ENCODE results near the gene KLHL15. TPM values are rescaled to one million over a fixed set of nuclear protein-coding genes. Genes with fewer than 3 reads are reported as not detected.

Gene KLHL15
- total and polyA plus RNA-seq, 2 of the 13 experiments (the other 11 are each of a cell fraction or from before 2014, with no cell fraction given) = 2.8 to 5.5 TPM

DNA sequence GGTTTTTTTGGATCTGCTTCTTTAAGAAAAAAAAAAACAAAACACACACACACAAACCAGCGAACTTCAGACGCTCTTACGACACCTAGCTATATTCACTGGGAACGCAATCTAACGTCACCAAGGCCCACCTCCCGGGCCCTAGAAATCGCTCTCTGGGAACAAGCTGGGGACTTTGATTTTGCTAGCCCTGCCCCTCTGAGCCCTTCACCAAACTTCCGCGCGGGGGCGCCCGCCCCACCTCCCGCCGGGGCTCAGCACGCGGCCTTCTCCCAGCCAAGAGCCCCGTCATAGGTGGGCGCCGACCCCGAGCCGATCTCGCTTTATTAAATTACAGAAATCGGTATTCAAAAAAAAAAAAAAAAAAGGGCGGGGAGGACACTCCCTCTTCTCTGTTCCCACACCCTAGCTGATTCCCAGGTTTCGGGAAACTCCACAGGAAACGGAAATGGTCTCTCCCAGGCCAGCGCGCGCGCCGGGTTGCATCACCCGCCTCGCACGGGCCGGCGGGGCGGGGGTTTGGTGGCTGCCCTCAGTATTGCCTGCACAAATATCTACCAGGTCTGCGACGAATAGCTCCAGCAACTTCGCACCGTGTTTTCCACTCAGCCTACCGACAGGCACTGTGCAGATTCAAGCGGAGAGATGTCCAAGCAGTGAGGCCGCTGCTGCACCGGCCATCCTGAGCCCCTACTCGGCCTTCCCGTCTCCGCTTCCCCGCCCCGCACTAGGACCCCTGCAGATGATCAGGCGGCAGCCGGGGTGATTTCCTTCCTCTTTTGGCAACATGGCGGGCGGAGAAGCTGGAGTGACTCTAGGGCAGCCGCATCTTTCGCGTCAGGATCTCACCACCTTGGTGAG, 27.4 kb upstream of the KLHL15 start, which contains the start of gene EIF2S3 (continued):
- no peak for TF ChIP-seq TOPORS (CRISPR knock-in tag; IDR thresholded peaks at IDR 0.05)
- no peak for TF ChIP-seq ZBTB38 (CRISPR knock-in tag; IDR thresholded peaks at IDR 0.05)
- TF ChIP-seq, protein P1, sequence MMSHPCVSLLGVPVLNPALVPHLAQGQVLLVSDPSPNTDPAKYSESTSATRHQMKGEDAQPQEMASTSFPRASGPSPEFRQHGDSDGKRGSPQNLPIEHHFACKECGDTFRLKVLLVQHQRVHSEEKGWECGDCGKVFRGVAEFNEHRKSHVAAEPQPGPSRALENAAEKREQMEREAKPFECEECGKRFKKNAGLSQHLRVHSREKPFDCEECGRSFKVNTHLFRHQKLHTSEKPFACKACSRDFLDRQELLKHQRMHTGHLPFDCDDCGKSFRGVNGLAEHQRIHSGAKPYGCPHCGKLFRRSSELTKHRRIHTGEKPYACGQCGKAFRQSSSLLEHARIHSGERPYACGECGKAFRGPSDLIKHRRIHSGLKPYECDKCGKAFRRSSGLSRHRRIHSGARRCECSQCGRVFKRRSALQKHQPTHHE (CRISPR knock-in tag; IDR thresholded peaks at IDR 0.05; ENCODE audit: borderline replicate concordance) = no peak
- no peak for TF ChIP-seq ZNF432 (CRISPR knock-in tag; IDR thresholded peaks at IDR 0.05; ENCODE audit: borderline replicate concordance)
- no peak; the same call in 1 of the 2 replicates for TF ChIP-seq KDM2A (CRISPR knock-in tag; IDR thresholded peaks at IDR 0.05; ENCODE audit: borderline replicate concordance, low read depth)
- TF ChIP-seq TCF7L2 (IDR thresholded peaks at IDR 0.05; ENCODE audit: low read depth, low read length) = no peak
- TF ChIP-seq BATF2 (CRISPR knock-in tag; IDR thresholded peaks at IDR 0.05) = no peak
- TF ChIP-seq FOXA3 (CRISPR knock-in tag; IDR thresholded peaks at IDR 0.05) = peak; percentile 15; the same call in 1 of the 2 replicates
- peak; percentile 92 for TF ChIP-seq DMAP1 (CRISPR knock-in tag; IDR thresholded peaks at IDR 0.05)
- TF ChIP-seq ZFP91 (CRISPR knock-in tag; IDR thresholded peaks at IDR 0.05; ENCODE audit: borderline replicate concordance) = peak; percentile 94
- TF ChIP-seq GABPA (IDR thresholded peaks at IDR 0.05; ENCODE audit: low read depth, low read length) = peak; percentile 70
- peak; percentile 92 for TF ChIP-seq GABPA (CRISPR knock-in tag; IDR thresholded peaks at IDR 0.05; ENCODE audit: low read depth)
- no peak for TF ChIP-seq TEAD3 (CRISPR knock-in tag; optimal IDR thresholded peaks at IDR 0.05; ENCODE audit: borderline replicate concordance)
- TF ChIP-seq ZNF646 (CRISPR knock-in tag; IDR thresholded peaks at IDR 0.05) = no peak
- TF ChIP-seq, protein P2, sequence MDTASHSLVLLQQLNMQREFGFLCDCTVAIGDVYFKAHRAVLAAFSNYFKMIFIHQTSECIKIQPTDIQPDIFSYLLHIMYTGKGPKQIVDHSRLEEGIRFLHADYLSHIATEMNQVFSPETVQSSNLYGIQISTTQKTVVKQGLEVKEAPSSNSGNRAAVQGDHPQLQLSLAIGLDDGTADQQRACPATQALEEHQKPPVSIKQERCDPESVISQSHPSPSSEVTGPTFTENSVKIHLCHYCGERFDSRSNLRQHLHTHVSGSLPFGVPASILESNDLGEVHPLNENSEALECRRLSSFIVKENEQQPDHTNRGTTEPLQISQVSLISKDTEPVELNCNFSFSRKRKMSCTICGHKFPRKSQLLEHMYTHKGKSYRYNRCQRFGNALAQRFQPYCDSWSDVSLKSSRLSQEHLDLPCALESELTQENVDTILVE (CRISPR knock-in tag; IDR thresholded peaks at IDR 0.05) = peak; percentile 98
- TF ChIP-seq ZNF335 (CRISPR knock-in tag; IDR thresholded peaks at IDR 0.05) = peak; percentile 100
- TF ChIP-seq ZNF446 (CRISPR knock-in tag; IDR thresholded peaks at IDR 0.05) = no peak
- no peak for TF ChIP-seq ZC3H4 (CRISPR knock-in tag; IDR thresholded peaks at IDR 0.05; ENCODE audit: borderline replicate concordance)
- TF ChIP-seq KMT2A (CRISPR knock-in tag; IDR thresholded peaks at IDR 0.05) = no peak

Measured in HepG2 (cell line).